GM18951 (cell line): ENCODE measurements around the gene RPS24.
"Not testable (repeated sequence)": the region's sequence is repeated elsewhere in the genome, so short reads cannot be mapped to it uniquely, and the experiment has no call there.

Source experiments
- POLR2A ChIP-seq: IDR thresholded peaks from 4 replicates; pipeline ENCODE4 v1.6.1; 2011; ENCODE audit warnings: mild to moderate bottlenecking; ENCODE audit not compliant: insufficient read length, insufficient read depth; ENCODE audit errors: extremely low read depth
- in situ Hi-C: fragments of 300-500 bp; cut with MboI; formaldehyde crosslinking; loops from one replicate; pipeline ENCODE4 v1.12.0; 2022; ENCODE audit warnings: low sequenced_read_pairs, mixed read lengths, inconsistent platforms; ENCODE audit not compliant: unreplicated experiment

Gene RPS24

DNA sequence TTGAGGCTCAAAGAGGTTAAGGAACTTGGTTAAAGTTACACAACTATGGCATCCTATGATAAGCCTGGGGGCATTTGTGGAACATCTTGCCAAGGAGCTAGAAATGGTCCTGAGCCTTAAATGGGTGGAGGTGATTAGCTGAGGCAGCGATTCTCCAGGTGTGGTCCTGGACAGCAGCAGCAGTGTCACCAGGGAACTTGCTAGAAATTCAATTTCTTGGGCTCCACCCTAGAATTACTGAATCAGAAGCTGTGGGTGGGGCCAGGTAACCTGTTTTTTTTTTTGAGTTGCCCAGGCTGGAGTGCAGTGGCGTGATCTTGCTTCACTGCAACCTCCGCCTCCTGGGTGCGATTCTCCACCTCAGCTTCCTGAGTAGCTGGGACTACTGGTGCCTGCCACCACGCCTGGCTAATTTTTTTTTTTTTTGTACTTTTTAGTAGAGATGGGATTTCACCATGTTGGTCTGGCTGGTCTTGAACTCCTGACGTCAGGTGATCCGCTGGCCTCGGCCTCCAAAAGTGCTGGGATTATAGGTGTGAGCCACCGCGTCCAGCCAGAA, 13.1 kb downstream of the RPS24 start:
- in situ Hi-C loops: loop anchor here (25.0 kb wide), 1 partner anchor 1141 kb away; no protein-coding TSS in a partner anchor

DNA sequence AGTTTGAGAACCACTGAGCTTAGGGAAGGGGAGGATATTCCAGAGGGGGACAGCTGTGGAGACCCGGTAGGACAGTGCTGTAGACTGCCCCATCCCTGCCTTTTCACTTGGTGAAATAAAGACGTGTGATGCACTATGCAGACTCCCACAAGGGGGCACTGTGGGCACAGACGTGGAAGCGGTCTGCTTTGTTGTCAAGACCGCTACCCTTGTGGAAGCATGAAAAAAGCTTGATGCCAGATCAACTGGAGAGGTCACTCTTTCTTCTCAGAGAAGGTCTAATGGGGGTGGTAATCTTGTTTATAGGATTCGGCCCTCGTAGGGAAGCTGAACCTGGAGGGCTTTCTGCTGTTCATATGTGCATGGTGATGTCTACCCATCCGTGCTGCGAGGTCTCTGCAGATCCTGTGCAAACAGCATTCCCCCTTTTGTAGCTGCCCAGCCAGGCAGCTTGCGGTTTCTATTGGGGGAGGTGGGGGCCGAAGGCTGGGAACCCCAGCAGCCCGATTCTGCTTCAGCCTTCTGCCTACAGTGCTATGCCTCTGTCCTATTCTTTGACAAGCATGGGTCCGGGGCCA, 13.7 kb downstream of the RPS24 start:
- in situ Hi-C loops: loop anchor here (25.0 kb wide), 1 partner anchor 1140 kb away; no protein-coding TSS in a partner anchor
- no peak for TF ChIP-seq POLR2A

More for the DNA sequence above, 13.1 kb downstream of the RPS24 start:
- TF ChIP-seq POLR2A: no peak

DNA sequence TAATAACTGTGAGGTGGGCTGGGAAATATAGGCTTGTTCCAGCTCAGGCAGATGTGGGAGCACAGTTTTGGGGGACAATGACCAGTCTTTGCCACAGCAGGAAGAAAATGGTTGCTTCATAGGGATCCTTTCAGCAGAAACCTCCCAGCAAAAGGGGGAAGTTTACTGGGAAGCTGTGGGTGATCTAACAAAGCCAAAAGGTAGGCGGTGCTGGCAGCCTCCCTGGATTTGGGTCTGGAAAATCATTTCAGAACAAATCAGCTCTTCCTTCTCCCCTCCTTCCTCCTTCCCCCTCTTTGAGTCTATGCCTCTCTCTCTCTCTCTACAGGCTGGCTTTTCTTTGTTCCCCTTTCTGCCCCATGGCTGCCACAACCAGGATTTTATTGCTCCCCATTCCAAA, 16.2 kb downstream of the RPS24 start:
- in situ Hi-C loops: loop anchor here (25.0 kb wide), 1 partner anchor 1137 kb away; no protein-coding TSS in a partner anchor
- no peak for TF ChIP-seq POLR2A

DNA sequence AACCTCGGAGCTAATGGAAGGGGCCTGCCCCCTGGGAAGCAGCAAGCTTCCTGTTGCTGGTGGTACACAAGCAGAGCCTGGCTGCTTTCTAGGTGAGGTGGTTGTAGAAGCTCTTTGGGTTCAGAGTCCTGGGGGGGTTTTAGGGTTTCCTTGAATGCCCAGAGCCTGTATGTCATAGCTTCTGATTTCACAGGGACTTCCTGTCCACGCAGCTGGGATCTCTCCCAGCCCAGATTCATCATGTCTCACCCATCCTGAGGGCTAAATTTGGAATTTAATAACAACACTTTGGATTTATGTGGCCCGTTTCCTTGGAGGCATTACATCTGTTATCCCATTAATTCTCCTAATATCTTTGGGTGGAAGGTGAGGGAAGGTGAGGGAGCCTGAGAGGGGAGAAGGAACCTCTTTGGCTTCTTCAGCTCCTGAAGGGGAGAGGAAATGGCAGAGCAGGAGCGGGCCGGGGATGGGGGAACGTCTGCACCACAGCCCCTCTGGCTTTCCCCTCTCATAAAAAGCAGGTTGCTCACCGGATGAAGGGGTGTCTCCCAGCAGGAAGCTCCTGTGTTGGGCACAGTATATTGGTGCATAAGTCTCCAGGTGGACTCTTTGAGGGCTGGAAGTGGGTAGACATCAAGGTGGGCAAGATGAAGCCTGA, 19.7 kb downstream of the RPS24 start:
- in situ Hi-C loops: no loop called here
- no peak for TF ChIP-seq POLR2A

DNA sequence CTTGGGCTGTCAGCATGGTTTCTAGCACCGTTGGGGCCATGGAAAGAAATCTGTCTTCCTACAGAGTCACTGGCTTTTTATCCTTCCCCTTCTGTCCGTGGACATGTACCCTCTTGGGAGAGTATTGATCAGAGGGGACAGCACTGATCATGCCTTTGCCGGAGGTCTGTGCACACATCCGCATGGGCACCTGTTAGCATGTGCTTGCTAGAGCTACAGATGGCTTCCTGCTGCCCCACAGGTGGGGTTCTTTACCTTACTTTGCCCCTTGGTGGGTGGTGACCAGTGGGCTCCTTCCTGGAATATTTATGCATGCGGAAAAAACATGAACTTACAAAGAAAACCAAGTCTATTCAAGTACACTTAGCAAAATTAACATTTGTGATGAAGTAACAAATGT, 24.9 kb downstream of the RPS24 start:
- in situ Hi-C loops: no loop called here

DNA sequence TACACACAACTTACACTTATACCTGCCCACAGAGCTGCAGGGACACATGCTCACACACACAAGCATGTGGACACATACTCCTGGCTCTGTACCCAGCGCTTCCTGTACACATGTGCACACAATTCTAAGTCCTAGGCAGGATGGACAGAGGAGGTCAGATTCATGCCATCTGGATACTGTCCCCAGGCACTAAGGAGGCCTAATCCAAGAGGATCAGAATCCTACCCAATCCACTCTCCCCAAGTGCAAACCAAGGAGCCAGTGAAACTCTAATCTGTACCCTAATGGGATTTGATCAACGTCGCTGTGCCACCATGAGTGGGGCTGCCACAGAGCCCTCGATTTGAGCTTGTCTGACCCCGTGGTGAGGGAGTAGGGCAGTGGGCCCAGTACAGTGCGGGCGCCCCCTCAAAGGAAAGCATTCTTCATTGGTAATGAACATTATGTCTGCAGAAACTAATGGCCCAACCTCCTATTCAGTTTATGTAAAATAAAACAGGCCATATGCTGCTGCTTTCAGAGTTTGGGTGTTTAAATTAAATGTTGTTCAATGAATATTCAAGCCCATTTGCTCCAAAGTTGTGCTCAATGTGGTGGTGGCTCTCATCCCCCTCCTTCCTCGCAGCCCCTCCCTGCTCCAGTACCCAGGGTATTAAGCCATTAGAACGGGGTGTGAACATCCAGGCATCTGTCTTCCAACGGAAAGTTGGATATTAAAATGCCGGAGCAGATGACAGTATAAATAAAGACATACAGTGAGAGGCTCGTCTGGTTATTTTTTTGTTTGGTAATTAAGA, 26.4 kb downstream of the RPS24 start:
- no peak for TF ChIP-seq POLR2A
- in situ Hi-C loops: no loop called here

More for the DNA sequence above, 24.9 kb downstream of the RPS24 start:
- no peak for TF ChIP-seq POLR2A

DNA sequence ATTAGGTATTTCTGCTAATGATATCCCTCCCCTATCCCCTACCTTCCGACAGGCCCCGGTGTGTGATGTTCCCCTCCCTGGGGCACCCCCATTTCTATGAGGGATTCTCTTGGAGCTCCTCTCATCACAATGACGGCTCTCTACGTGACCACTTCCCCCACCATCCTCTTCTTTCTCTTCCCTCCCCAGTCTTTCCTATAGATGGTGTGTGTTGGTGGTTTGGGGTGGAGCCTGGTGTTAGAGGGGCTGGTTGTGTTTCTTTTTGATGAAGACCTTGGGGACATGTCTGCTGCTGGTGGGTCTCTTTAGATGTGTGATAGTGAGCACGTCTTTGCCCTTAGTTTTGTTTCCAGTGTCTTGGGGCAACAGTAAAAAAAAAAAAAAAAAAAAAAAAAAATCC, 28.6 kb downstream of the RPS24 start:
- TF ChIP-seq POLR2A: no peak
- in situ Hi-C loops: no loop called here

DNA sequence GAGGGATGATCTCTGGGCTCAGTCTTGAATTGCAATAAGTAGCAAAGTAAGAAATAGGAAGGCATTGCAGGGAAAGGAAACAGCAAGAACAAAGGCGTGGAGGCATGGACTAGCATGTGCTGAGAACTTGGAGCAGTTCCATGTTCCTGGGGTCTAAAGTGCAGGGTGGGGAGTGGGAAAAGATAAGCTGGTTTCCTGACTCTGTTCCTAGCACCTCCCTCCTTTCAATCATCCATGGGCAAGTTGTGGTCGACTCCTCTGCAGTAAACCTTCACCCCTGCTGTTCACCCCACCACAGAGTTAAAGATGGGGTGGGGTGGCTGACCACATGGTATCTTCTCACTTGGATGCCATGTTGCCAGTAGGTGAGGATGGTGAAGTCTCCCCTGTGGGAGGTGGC, 29.6 kb downstream of the RPS24 start:
- in situ Hi-C loops: no loop called here
- no peak for TF ChIP-seq POLR2A

DNA sequence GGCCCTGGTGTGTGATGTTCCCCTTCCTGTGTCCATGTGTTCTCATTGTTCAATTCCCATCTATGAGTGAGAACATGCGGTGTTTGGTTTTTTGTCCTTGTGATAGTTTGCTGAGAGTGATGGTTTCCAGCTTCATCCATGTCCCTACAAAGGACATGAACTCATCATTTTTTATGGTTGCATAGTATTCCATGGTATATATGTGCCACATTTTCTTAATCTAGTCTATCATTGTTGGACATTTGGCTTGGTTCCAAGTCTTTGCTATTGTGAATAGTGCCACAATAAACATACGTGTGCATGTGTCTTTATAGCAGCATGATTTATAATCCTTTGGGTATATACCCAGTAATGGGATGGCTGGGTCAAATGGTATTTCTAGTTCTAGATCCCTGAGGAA, 31.3 kb downstream of the RPS24 start:
- in situ Hi-C loops: not testable (repeated sequence)

DNA sequence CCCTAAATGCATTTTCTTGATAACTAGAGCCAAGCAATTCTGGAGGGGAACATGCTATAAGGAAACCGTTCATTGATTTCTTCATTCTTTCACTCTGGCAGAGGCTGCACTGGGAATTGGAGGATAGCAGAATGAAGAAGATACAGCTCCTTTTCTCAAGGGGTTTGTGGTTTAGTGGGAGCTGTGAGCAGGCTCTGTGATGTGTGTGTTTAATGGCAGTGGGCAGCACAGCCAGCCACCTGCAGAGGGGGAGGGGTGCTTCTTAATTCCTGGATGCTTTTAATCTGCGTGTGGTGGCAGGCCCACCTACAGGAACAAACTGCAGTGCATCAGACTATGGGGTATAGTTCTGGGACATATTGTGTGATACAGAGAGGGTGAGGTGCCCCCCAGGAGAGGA, 31.9 kb downstream of the RPS24 start:
- TF ChIP-seq POLR2A: no peak
- in situ Hi-C loops: no loop called here

DNA sequence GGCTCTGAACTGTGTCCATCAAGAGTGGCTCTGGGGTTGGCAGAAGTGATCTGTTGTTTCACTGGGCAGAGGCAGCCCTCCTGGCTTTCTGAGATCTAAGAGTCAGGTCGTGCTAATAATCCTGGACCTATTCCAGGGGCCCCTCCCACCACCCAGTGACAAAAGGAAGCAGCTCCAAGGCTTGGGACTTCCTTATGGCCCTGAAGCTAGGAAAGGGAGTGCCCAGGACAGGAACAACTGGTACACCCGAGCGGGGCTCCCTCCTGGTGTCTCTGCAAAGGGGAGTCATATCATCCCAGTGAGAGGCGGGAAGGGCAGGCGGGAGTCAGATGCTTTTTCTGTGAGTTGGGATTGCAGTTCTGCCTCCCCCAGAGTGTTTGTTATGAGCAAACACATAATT, 32.3 kb downstream of the RPS24 start:
- TF ChIP-seq POLR2A: no peak
- in situ Hi-C loops: no loop called here

DNA sequence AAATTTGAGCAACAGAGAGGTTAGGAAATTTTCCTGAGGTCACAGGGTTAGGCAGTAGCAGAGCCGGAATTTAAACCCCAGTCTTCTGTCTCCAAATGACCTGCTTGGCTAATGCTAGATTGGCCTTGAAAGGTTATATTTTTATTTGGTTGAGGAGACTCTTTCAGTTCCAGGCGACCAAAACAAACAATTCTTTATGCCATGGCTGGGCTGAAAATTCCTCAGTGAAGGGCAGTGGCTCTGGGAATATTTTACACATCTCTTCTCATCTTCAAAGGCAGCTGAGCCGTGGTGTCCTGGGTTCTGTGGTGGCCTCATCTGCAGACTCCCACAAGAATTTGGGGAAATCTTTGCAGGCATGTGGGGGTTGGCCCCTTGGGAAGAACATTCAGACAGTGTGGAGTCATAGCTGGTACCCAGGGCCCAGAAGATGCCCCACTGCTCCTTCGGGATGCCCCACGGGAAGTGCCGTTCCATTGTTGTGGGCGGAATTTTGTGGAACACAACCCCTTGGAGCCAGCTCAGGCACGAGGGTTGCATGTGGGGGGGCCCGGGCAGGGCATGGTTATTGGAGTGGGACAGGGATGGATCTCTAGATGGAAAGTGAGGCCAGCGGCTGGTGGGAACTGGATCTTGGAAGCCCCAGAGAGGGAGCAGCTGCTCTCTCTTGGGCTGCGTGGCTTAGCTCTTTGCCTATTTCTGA, 33.2 kb downstream of the RPS24 start:
- in situ Hi-C loops: no loop called here
- TF ChIP-seq POLR2A: no peak

DNA sequence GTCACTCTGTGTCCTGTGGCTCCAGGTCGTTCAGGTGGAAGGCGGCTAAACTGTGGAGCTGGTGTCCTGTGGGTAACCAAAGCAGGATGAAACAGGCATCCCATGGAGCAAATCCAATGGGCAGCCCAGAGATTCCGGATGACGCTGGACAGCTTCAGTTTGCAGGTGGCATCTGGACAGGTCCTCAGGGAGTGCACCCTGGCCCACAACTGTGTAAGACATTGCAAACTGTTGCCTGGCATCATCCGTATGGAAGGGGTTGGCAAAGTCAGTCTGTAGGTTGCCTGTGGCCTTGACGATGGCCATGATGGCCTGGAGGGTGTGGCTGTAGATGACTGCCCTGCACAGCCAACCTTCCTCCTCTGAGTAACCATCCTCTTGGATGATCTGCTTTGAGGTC, 35.5 kb downstream of the RPS24 start:
- in situ Hi-C loops: no loop called here
- no peak for TF ChIP-seq POLR2A

DNA sequence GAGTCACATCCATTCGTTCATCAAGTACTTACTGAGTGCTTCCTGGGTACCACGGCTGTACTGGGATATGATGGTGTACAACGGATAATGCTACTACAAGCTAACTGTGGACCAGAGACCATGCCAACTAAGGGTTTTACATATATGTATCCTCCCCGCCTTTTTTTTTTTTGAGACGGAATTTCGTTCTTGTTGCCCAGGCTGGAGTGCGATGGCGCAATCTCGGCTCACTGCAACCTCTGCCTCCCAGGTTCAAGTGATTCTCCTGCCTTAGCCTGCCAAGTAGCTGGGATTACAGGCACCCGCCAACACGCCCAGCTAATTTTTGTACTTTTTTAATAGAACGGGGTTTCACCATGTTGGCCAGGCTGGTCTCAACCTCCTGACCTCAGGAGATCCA, 36.4 kb downstream of the RPS24 start:
- in situ Hi-C loops: not testable (repeated sequence)
